Epithelial cell of esophagus (primary cell): ENCODE measurements around the gene ASNSD1.
"Not testable (repeated sequence)": the region's sequence is repeated elsewhere in the genome, so short reads cannot be mapped to it uniquely, and the experiment has no call there.

Experiments used
- DNase-seq: peaks from one replicate; pipeline ENCODE4 v3.0.0; 2010; ENCODE audit warnings: low read depth
- H3K4me3 ChIP-seq: 2 replicates; pipeline ENCODE4 v1.5.1; 2011; ENCODE audit warnings: mild to moderate bottlenecking, low read length, control low read depth
- CTCF ChIP-seq: IDR thresholded peaks from 2 replicates; pipeline ENCODE4 v1.5.1; 2011; ENCODE audit warnings: low read depth, mild to moderate bottlenecking, low read length, control low read depth, inconsistent platforms; ENCODE audit not compliant: insufficient read depth; ENCODE audit errors: missing control alignments

ASNSD1 gene

GRCh38 chr2:189659734-189660133 lies 1.5 kb upstream of the ASNSD1 start:
- DNase-seq, result no peak
- TF ChIP-seq CTCF, result no peak
- no peak overlapping the region for H3K4me3 ChIP-seq

DNA sequence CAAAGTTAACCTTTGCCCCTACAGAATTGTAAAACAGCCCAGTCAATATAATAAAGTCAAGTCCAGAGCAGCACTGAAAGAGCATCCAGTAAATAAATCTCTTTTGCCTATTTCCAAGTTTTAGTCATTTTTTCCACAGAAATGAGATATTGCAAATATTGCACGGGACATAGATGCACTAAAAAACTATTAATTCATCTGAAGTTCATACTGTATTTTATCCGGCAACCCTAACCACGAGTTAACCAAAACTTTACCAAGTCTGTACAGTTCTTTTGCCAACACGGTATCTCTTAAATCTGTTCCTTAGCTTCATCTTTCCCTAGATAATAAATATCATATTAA lies 484 bp upstream of the ASNSD1 start:
- no peak overlapping the region for H3K4me3 ChIP-seq
- no peak for DNase-seq
- TF ChIP-seq CTCF, result no peak

DNA sequence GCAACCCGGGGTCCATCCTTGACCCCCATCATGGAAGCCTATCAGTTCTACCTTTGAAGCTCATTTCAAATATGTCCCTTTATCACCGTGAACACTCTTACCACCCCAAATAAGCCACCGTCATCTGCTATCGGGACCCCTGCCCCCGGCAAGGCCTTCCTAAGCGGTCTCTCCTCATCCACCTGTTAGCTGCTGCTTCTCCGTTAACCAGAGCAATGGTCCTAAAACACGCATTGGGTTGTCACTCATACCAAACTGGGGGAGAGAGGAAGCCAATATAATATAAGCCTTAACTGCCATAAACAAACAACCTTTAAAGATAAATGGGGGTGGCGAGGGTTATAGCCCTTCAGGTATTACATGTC lies 680 bp downstream of the ASNSD1 start:
- no peak for DNase-seq
- H3K4me3 ChIP-seq, result peak overlapping the region; percentile 99
- no peak for TF ChIP-seq CTCF

GRCh38 chr2:189662669-189663226 lies 1.5 kb downstream of the ASNSD1 start:
- peak overlapping the region; percentile 99 for H3K4me3 ChIP-seq
- no peak for TF ChIP-seq CTCF
- no peak for DNase-seq

DNA sequence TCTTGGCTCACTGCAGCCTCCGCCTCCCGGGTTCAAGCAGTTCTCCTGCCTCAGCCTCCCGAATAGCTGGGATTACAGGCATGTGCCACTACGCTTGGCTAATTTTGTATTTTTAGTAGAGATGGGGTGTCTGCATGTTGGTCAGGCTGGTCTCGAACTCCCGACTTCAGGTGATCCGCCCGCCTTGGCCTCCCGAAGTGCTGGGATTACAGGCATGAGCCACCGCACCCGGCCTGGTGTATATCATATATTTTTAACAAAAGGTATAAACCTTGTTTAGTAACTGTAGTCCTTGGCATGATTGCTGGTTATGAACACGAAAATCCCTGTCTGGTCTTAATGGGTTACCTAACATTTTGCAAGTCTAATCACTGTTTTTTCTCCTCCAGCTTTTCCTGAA lies 2.1 kb downstream of the ASNSD1 start:
- not testable (repeated sequence) for DNase-seq, H3K4me3 ChIP-seq

DNA sequence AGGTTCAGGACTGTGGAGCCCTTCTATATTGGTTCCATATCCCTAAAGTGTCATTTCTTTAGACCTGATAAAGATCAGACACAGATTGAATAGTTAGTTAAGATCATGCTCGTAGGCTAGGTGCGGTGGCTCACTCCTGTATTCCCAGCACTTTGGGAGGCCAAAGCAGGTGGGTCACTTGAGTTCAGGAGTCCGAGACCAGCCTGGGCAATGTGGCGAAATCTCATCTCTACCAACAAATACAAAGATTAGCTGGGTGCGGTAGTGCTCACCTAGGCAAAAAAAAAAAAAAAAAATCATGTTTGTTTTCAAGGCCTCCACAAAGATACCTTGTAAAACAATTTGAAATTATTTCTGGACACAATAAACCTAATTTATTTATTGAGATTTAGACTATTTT lies 8.7 kb downstream of the ASNSD1 start:
- DNase-seq, result no peak
- TF ChIP-seq CTCF, result no peak
- no peak overlapping the region for H3K4me3 ChIP-seq

- H3K4me3 ChIP-seq, result peak overlapping the region; percentile 83
- TF ChIP-seq CTCF, result no peak
- no peak for DNase-seq
Observed at GRCh38 chr2:189673661-189674373, 12.6 kb downstream of the ASNSD1 start.
